ENCODE results near the gene MCRS1.
"Not testable (repeated sequence)": the region's sequence is repeated elsewhere in the genome, so short reads cannot be mapped to it uniquely, and the experiment has no call there.

Gene MCRS1, protein sequence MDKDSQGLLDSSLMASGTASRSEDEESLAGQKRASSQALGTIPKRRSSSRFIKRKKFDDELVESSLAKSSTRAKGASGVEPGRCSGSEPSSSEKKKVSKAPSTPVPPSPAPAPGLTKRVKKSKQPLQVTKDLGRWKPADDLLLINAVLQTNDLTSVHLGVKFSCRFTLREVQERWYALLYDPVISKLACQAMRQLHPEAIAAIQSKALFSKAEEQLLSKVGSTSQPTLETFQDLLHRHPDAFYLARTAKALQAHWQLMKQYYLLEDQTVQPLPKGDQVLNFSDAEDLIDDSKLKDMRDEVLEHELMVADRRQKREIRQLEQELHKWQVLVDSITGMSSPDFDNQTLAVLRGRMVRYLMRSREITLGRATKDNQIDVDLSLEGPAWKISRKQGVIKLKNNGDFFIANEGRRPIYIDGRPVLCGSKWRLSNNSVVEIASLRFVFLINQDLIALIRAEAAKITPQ

DNA sequence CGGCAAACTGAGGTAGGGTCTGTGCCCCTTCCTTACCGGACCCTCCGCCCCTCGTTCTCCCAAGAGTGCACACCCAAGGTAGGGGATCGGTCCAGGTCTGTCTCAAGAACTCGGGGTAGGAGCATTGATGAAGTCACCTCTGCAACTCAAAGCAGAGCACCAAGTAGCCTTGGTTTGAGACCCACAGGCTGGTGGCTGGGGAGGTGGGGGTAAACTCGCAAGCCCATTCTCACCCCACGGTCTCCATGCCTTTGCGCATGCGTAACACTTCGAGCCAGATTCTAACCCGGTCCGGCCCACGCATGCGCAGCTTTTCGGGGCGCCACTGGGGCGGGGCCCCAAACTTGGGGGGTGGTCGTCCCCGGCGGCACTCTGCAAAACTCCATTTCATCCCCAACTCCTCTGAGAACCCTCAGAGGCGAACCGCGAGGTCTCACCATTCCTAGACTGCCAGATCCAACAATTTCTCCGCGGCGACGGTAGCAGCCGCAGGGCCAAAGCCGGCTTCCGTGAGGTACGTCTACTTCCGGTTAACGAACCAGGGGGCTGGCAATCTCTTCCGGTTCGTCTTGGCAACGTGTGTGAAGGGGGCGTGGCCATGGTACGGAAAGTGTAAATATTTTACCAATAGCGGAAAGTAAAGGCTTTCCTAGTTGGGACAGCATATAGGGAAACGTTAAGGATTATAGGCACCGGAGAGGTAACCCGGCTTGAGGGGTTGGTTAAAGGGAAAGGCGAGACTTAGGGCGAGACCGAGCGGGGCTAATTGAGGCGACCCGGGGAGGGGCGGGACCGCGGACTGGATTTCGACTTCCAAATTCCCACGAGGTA, at the start of gene MCRS1:
Gene MCRS1, minus strand, starts transcription at position 532 of the 831 bp plus-strand sequence. CDS start 1,411 bp downstream, outside the sequence.
- peak; percentile 93 for DNase-seq (ENCODE audit: low spot score)

GRCh38 chr12:49616533-49617219, 48.7 kb upstream of the MCRS1 start:
- DNase-seq (ENCODE audit: low spot score), result no peak

GRCh38 chr12:49615725-49616124, 47.8 kb upstream of the MCRS1 start:
- DNase-seq (ENCODE audit: low spot score), result no peak

- no peak for DNase-seq (ENCODE audit: low spot score)
Measured at GRCh38 chr12:49612210-49612609, 44.3 kb upstream of the MCRS1 start.

DNA sequence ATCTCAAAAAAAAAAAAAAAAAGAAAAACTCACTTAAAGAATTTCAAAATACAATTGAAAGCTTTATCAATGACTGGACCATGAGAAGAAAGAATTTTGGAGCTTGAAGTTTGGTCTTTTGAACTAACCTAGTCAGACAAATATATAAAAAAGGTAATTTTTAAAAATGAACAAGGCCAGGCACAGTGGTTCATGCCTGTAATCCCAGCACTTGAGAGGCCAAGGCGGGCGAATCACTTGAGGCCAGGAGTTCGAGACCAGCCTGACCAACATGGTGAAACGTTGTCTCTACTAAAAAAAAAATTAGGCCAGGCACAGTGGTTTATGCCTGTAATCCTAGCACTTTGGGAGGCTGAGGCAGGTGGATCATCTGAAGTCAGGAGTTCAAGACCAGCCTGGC, 42.8 kb upstream of the MCRS1 start:
- DNase-seq (ENCODE audit: low spot score), result not testable (repeated sequence)

DNA sequence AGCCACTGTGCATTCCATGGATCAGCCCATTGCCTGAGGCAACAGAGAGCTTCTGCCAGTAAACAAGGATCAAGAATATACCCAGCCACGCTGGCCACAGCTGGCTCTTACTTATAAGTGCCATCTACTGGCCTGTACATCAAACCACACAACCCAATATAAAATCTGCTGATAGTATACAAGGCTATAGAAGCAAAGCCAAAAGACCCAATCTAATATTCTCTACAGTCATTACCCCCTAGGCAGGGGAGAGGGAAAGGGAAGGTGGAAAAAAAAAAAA, 41.9 kb upstream of the MCRS1 start:
- DNase-seq (ENCODE audit: low spot score), result no peak

DNA sequence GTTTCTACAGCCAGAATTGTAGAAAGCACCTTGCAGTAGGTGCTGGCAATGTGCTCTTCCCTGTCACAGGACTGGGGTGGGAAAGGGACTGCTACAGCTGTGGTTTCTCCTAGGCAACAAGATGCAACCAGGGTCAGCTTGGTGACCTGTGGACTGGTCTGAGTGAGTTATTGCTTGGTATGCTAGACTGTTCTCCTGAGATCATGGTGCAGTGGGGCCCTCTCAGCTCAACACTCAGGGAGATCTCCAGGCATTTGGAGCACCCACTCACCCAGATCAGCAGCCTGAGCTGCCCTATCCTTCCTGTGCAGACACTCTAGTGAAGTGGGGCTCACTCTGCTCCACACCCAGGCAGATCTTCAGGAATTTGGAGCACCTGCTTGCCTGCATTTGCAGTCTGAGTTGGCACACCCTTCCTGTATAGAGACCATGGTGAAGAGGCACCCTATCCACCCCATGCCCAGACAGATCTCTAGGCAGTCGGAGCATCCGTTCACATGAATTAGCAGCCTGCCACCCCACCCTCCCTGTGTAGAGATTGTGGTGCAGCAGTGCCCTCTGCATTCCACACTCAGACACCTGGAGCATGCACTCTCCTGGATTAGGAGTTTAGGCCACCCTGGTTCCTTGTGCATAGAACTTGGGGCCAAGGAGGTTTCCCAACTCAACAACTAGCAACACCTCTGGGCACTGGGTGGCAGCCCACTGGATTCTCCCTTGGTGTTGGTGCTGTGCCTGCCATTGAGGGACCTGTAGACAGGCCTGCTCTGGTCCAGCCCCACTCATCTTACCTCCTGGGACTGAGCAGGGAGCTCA, 41.3 kb upstream of the MCRS1 start:
- no peak for DNase-seq (ENCODE audit: low spot score)

- DNase-seq (ENCODE audit: low spot score), result not testable (repeated sequence)
Measured at GRCh38 chr12:49605539-49605938, 37.6 kb upstream of the MCRS1 start, which contains the start of gene FAM186B. Gene FAM186B, minus strand, starts transcription at chr12:49605639. Its CDS starts 162 bp downstream, at chr12:49605477.

GRCh38 chr12:49604856-49605255, 36.9 kb upstream of the MCRS1 start:
- DNase-seq (ENCODE audit: low spot score), result no peak

DNA sequence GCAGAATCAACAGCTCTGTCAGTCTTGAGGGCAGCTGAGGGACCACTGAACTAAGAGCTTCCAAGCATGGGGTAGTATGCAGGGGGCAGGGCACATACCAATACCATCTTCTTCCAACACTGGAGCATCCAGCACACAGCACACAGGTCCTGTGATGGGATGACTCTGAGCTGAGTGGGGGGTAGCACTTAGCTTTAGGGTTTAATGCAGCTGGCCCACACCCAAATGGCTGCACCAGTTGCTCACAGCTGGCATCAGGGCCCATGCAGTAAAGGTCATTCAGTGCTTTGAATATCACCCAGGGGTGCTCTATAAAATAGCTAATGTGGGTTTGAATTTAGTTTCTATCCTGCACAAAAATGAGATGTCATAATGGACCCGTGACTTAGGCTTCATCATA, 35.8 kb upstream of the MCRS1 start:
- no peak for DNase-seq (ENCODE audit: low spot score)

DNA sequence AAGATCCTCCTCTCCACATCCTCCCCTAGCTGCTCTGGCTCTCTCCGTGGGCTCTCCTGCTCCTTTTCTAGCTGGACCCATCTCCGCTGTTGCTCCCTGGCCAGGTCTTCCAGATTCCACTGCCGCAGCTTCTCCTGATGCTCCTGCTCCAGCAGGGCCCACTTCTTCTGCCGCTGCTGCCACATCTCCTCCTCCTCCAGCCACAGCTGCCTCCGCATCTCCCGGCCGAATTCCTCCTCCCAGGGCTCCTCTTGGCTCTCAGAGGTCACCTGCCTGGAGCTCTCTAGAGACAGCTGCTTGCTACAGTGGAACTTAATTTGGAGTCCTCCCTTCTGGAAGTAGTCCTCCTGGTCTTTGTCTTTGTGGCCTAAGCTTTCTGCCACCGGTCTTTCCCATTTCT, 32.0 kb upstream of the MCRS1 start:
- no peak for DNase-seq (ENCODE audit: low spot score)

DNA sequence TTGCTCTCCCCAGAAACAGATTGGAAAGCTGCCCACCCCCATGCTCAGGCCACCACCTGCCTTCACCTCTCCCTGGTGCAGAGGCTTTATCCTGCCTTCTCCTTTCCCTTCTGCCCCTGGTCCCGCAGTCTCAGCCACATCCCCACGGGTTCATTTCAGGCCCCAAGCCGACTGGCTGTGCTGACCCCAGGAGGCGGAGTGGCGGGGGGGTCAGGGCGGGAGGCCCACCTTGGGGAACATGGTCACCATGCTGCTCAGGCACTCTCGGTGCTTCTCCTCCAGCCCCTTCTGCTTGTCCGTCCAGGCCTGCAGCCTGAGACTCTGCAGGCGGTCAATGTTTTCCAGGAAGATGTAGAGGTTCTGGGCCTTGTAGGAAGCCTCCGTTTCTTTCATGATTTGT, 30.6 kb upstream of the MCRS1 start:
- no peak for DNase-seq (ENCODE audit: low spot score)

DNA sequence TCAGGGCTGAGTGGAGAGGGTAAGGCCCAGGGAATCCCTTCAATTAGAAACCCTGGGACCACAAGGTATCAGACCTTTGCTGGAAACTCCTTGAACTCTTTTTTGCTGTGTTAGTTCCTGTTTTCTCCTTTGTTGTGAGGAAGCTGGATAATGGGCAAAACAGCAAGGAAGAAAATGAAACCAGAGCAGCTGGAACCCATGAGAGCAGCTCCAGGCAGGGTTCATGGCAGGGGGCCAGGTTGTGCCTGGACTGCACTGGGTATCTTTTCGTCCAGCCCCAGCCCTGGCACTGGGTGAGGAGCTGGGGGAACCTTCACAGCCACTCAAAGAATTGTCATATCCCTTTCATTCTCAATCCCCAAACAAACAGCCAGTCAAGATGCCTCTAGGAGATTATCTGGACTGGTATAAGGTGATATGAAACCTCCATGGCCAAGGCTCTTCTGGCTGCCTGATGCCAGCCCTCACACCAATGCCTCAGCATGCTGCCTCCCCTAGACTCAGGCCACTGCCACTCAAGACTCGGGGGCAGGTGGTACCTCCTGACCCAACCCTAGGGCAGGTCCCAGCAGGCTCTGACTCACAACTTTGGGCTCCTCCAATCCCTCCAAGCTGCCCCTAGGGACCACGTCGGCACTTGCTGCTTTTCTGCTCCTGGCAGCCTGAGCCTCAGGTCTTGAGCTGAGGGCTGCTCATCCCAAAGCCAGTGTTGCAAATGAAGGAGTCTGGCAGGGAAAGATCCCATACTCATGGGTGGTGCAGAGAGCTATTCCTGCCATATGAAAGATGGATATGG, 21.0 kb upstream of the MCRS1 start:
- DNase-seq (ENCODE audit: low spot score), result no peak

- DNase-seq (ENCODE audit: low spot score), result no peak
Measured at GRCh38 chr12:49588281-49588680, 20.3 kb upstream of the MCRS1 start.

GRCh38 chr12:49587174-49587908, 19.4 kb upstream of the MCRS1 start:
- DNase-seq (ENCODE audit: low spot score), result no peak

- DNase-seq (ENCODE audit: low spot score), result no peak
Measured at GRCh38 chr12:49585477-49586459, 17.8 kb upstream of the MCRS1 start.

- DNase-seq (ENCODE audit: low spot score), result no peak
Measured at GRCh38 chr12:49584591-49584990, 16.6 kb upstream of the MCRS1 start.

GRCh38 chr12:49583366-49584094, 15.6 kb upstream of the MCRS1 start:
- DNase-seq (ENCODE audit: low spot score), result no peak

Data from COLO829 (cell line).